ENCODE results near the gene CRMP1. TPM values are rescaled to one million over a fixed set of nuclear protein-coding genes. Genes with fewer than 3 reads are reported as not detected.

CRMP1 gene
- total RNA-seq, 2 donors from 2014 or later: 1.3 to 1.6 TPM

- no peak for DNase-seq
- TF ChIP-seq POLR2A (IDR thresholded peaks at IDR 0.05) (no peak), CTCF (IDR thresholded peaks at IDR 0.05) (no peak)
- ATAC-seq: no peak
- Histone ChIP-seq H3K9me3 (no peaks in the 10 kb centered on the region), H3K4me1 (no peaks in the 10 kb centered on the region), H3K4me3 (no peak overlapping the region), H3K27me3 (no peaks in the 10 kb centered on the region), H3K36me3 (replicated peaks in 1 of 2; ENCODE audit: insufficient read depth in 1 of 2, low read depth in 2 of 2) (no peaks in the 10 kb centered on the region), H3K27ac (no peak overlapping the region)
- WGBS, 2 donors: 21 to 25% methylated on average over 6 of the region's 6 CpGs
- intact Hi-C loops (cut with DNase I): no loop called here
Observed at GRCh38 chr4:5921981-5922380, 29.1 kb upstream of the CRMP1 start.

- H3K27ac ChIP-seq: no peak overlapping the region
- TF ChIP-seq POLR2A (IDR thresholded peaks at IDR 0.05): no peak
- no peak for TF ChIP-seq CTCF (IDR thresholded peaks at IDR 0.05)
- no peak overlapping the region for H3K4me3 ChIP-seq
- DNase-seq (no peak), ATAC-seq (no peak)
- no peaks in the 10 kb centered on the region for H3K4me1 ChIP-seq
- H3K36me3 ChIP-seq (replicated peaks in 1 of 2; ENCODE audit: insufficient read depth in 1 of 2, low read depth in 2 of 2): no peaks in the 10 kb centered on the region
- no peaks in the 10 kb centered on the region for H3K27me3 ChIP-seq
- no peaks in the 10 kb centered on the region for H3K9me3 ChIP-seq
- intact Hi-C loops (cut with DNase I): no loop called here
- 29 to 37% methylated on average over 11 to 16 of the region's 16 CpGs for WGBS, 2 donors
Observed at GRCh38 chr4:5921101-5921980, 28.5 kb upstream of the CRMP1 start.

- TF ChIP-seq CTCF (IDR thresholded peaks at IDR 0.05) (no peak), POLR2A (IDR thresholded peaks at IDR 0.05) (no peak)
- Histone ChIP-seq H3K27me3 (no peaks in the 10 kb centered on the region), H3K4me3 (no peak overlapping the region), H3K4me1 (no peaks in the 10 kb centered on the region), H3K9me3 (no peaks in the 10 kb centered on the region), H3K36me3 (replicated peaks in 1 of 2; ENCODE audit: insufficient read depth in 1 of 2, low read depth in 2 of 2) (no peaks in the 10 kb centered on the region), H3K27ac (no peak overlapping the region)
- WGBS, 2 donors: 68 to 69% methylated on average over 6 to 7 of the region's 7 CpGs
- ATAC-seq (no peak), DNase-seq (no peak)
- intact Hi-C loops (cut with DNase I): no loop called here
Observed at GRCh38 chr4:5919571-5919970, 26.7 kb upstream of the CRMP1 start.

- H3K4me1 ChIP-seq: no peaks in the 10 kb centered on the region
- no peak for ATAC-seq
- H3K9me3 ChIP-seq: no peaks in the 10 kb centered on the region
- no peaks in the 10 kb centered on the region for H3K36me3 ChIP-seq (replicated peaks in 1 of 2; ENCODE audit: insufficient read depth in 1 of 2, low read depth in 2 of 2)
- intact Hi-C loops (cut with DNase I): no loop called here
- H3K27ac ChIP-seq: no peak overlapping the region
- no peak overlapping the region for H3K4me3 ChIP-seq
- no peaks in the 10 kb centered on the region for H3K27me3 ChIP-seq
- no peak for TF ChIP-seq POLR2A (IDR thresholded peaks at IDR 0.05)
- no peak for TF ChIP-seq CTCF (IDR thresholded peaks at IDR 0.05)
- DNase-seq: no peak
- 64% methylated on average over 8 of the region's 8 CpGs; no CpG with 5 or more reads in 1 of the 2 donors for WGBS, 2 donors
Observed at GRCh38 chr4:5919044-5919443, 26.2 kb upstream of the CRMP1 start.

All from body of pancreas (tissue), 4 donors.